ENCODE results near the gene C3orf70. TPM values are rescaled to one million over a fixed set of nuclear protein-coding genes. Genes with fewer than 3 reads are reported as not detected.

C3orf70 gene
- total and polyA plus RNA-seq, 2 of the 8 experiments (the other 6 are each of a cell fraction or from before 2014, with no cell fraction given): 1.7 to 2.0 TPM

DNA sequence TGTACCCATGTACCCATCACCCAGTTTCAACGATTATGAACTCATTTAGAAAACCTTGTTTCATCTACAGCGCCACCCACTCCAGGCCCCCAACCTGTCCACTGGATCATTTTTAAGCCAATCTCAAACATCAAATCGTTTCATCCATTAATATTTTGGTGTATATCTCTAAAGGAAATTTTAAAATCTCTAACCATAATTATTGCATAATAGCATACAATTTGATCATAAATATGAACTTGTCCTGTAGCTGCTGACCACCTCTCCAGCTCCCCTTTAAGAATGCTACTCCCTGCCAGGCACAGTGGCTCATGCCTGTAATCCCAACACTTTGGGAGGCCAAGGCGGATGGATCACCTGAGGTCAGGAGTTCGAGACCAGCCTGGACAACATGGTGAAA is 2.8 kb upstream of the C3orf70 start (continued):
- no peak for TF ChIP-seq FOSL1 (IDR thresholded peaks at IDR 0.05; ENCODE audit: insufficient read depth, low read depth, low read length)
- no peak for TF ChIP-seq KDM4A (IDR thresholded peaks at IDR 0.05; ENCODE audit: low read depth, low read length, severe bottlenecking)
- TF ChIP-seq CBX5 (IDR thresholded peaks at IDR 0.05; ENCODE audit: low read depth, low read length): no peak
